GM23338 (cell line): Measurements from ENCODE around the gene TRMT10B. TPM values are rescaled to one million over a fixed set of nuclear protein-coding genes. Genes with fewer than 3 reads are reported as not detected.
"Not testable (repeated sequence)": the region's sequence is repeated elsewhere in the genome, so short reads cannot be mapped to it uniquely, and the experiment has no call there.

Source experiments
- ATAC-seq: fragments of 200-7000 bp; cut with Tn5 transposase; 3 replicates; pipeline ENCODE4 v1.9.1; 2020
- DNase-seq: peaks from one replicate; pipeline ENCODE4 v3.0.0-alpha.2; 2015; ENCODE audit warnings: low spot score
- H2AFZ ChIP-seq: fragments of 200-600 bp; sonication (generic); 2 replicates; pipeline ENCODE4 v1.8.0; 2016; ENCODE audit warnings: antibody characterized with exemption, mild to moderate bottlenecking, moderate library complexity
- H3F3A ChIP-seq: fragments of 200-600 bp; sonication (generic); replicated peaks from 2 replicates; pipeline ENCODE4 v1.8.0; 2017; ENCODE audit warnings: antibody characterized with exemption, mixed run types, low read depth
- H3K27ac ChIP-seq: fragments of 200-600 bp; sonication (generic); 2 replicates; pipeline ENCODE4 v1.6.1; 2016; ENCODE audit warnings: low read depth
- H3K27me3 ChIP-seq: fragments of 200-600 bp; sonication (generic); 2 replicates; pipeline ENCODE4 v1.8.0; 2016; ENCODE audit warnings: mild to moderate bottlenecking, mixed run types, moderate library complexity; ENCODE audit not compliant: insufficient read depth
- H3K36me3 ChIP-seq: fragments of 200-600 bp; sonication (generic); 2 replicates; pipeline ENCODE4 v1.8.0; 2016; ENCODE audit warnings: mild to moderate bottlenecking; ENCODE audit not compliant: insufficient read depth
- H3K4me1 ChIP-seq: fragments of 200-600 bp; sonication (generic); 2 replicates; pipeline ENCODE4 v1.8.0; 2016; ENCODE audit warnings: mild to moderate bottlenecking, moderate library complexity; ENCODE audit not compliant: insufficient read depth
- H3K4me2 ChIP-seq: fragments of 200-600 bp; sonication (generic); 2 replicates; pipeline ENCODE4 v1.7.1; 2017; ENCODE audit warnings: mixed run types
- H3K4me3 ChIP-seq: fragments of 200-600 bp; sonication (generic); 2 replicates; pipeline ENCODE4 v1.6.1; 2016; ENCODE audit warnings: mixed run types
- H3K79me2 ChIP-seq: fragments of 200-600 bp; sonication (generic); replicated peaks from 2 replicates; pipeline ENCODE4 v1.8.0; 2017; ENCODE audit warnings: mild to moderate bottlenecking; ENCODE audit not compliant: insufficient read depth
- H3K9me2 ChIP-seq: fragments of 200-600 bp; sonication (generic); 2 replicates; pipeline ENCODE4 v1.8.0; 2017; ENCODE audit not compliant: insufficient read depth
- H4K20me1 ChIP-seq: fragments of 200-600 bp; sonication (generic); replicated peaks from 2 replicates; pipeline ENCODE4 v1.8.0; 2017; ENCODE audit warnings: mild to moderate bottlenecking; ENCODE audit not compliant: insufficient read depth
- H3K27ac Mint-ChIP-seq: 2 replicates; pipeline ENCODE4 v1.8.0; 2020; ENCODE audit warnings: inconsistent platforms, mild to moderate bottlenecking, moderate library complexity, mixed read lengths
- H3K27me3 Mint-ChIP-seq: 3 replicates; pipeline ENCODE4 v1.8.0; 2022; ENCODE audit warnings: low read depth, mild to moderate bottlenecking, moderate library complexity, mixed read lengths, inconsistent platforms; ENCODE audit not compliant: insufficient read depth, poor library complexity
- H3K36me3 Mint-ChIP-seq: 3 replicates; pipeline ENCODE4 v1.8.0; 2021; ENCODE audit warnings: low read depth, mild to moderate bottlenecking, inconsistent platforms, moderate library complexity, mixed read lengths
- H3K4me1 Mint-ChIP-seq: 3 replicates; pipeline ENCODE4 v1.8.0; 2020; ENCODE audit warnings: mild to moderate bottlenecking, inconsistent platforms, mixed read lengths
- H3K4me3 Mint-ChIP-seq: 3 replicates; pipeline ENCODE4 v1.8.0; 2021; ENCODE audit warnings: moderate library complexity, mild to moderate bottlenecking, inconsistent platforms, mixed read lengths
- H3K9me3 Mint-ChIP-seq: 3 replicates; pipeline ENCODE4 v1.8.0; 2020; ENCODE audit warnings: moderate library complexity, mild to moderate bottlenecking, inconsistent platforms, mixed read lengths
- CREB1 ChIP-seq: fragments of 250-450 bp; sonication (Bioruptor Pico); IDR thresholded peaks from 2 replicates; pipeline ENCODE4 v1.5.0; 2020; ENCODE audit warnings: low read depth, mild to moderate bottlenecking, moderate library complexity
- EZH2 ChIP-seq: fragments of 200-600 bp; sonication (generic); IDR thresholded peaks from one replicate; pipeline ENCODE4 v1.8.0; 2017; ENCODE audit warnings: antibody characterized with exemption, mild to moderate bottlenecking, low read depth; ENCODE audit not compliant: unreplicated experiment
- EZH2phosphoT487 ChIP-seq: fragments of 200-600 bp; sonication (generic); IDR thresholded peaks from one replicate; pipeline ENCODE4 v1.8.1; 2018; ENCODE audit warnings: antibody characterized with exemption; ENCODE audit not compliant: unreplicated experiment
- JUNB ChIP-seq: IDR thresholded peaks from one replicate; pipeline ENCODE4 v1.6.1; 2016; ENCODE audit warnings: antibody characterized with exemption; ENCODE audit not compliant: unreplicated experiment
- STAT1 ChIP-seq: IDR thresholded peaks from one replicate; pipeline ENCODE4 v1.6.1; 2016; ENCODE audit warnings: antibody characterized with exemption; ENCODE audit not compliant: unreplicated experiment
- ZNF114 ChIP-seq: fragments of 250-450 bp; sonication (Bioruptor Pico); IDR thresholded peaks from 2 replicates; pipeline ENCODE4 v1.5.0; 2020; ENCODE audit warnings: mild to moderate bottlenecking, moderate library complexity
- ZNF331 ChIP-seq: fragments of 250-450 bp; sonication (Bioruptor Pico); IDR thresholded peaks from 2 replicates; pipeline ENCODE4 v1.5.0; 2020; ENCODE audit warnings: low read depth, mild to moderate bottlenecking, moderate library complexity
- polyA plus RNA-seq: library from polyadenylated mRNA; unstranded; fragments of >200 nt; fragmentation: Nextera tagmentation; extraction: Ambion mirVana; gene quantifications from 2 replicates; pipeline ENCODE4 v1.2.1, GENCODE V29; 2016
- total RNA-seq: library from RNA; depleted of rRNA; stranded (reverse); fragments of >200 nt; shearing (Covaris generic); gene quantifications from 2 replicates; pipeline ENCODE4 v1.2.3, GENCODE V29; 2014
- TF ChIP-seq, protein P1 (sequence below): IDR thresholded peaks from one replicate; pipeline ENCODE4 v1.6.1; 2018; ENCODE audit warnings: antibody characterized with exemption; ENCODE audit not compliant: unreplicated experiment
- TF ChIP-seq, protein P2 (sequence below): fragments of 250-450 bp; sonication (Bioruptor Pico); IDR thresholded peaks from 2 replicates; pipeline ENCODE4 v1.5.0; 2020; ENCODE audit warnings: mild to moderate bottlenecking, moderate library complexity
- TF ChIP-seq, protein P3 (sequence below): IDR thresholded peaks from 2 replicates; pipeline ENCODE4 v1.6.1; 2016; ENCODE audit warnings: antibody characterized with exemption

TRMT10B gene
- total and polyA plus RNA-seq, 2 experiments from 2014 or later: 3.1 to 10.8 TPM

DNA sequence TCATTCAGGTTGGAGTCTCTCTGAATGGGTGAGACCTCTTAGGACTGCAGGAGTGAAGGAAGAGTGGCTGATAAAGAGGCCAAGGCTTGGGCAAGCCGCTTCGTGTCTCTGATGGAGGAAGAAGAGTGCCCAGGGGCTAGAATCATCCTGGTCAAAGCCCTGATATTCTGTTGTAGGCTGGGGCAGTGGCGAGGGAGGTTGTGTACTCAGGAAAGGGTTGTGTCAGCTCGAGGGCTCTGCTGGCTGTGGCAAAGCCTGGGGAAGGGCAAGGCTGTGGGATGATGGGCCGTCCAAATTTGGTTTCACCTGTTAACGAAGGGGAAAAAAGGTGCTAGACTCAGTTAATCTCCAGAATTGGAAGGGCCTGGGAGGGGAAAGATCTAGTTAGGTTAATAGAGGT lies 2.4 kb upstream of the TRMT10B start:
- Histone ChIP-seq H2AFZ (peak overlapping the region; percentile 88), H3K27me3 (no peaks in the 10 kb centered on the region), H3K27ac (no peak overlapping the region), H3K4me1 (peaks cover 6% of the 10 kb centered on the region; the same call in 1 of the 2 replicates), H3K4me2 (no peak overlapping the region), H3K4me3 (no peak overlapping the region), H3K36me3 (no peaks in the 10 kb centered on the region), H4K20me1 (0 out of 2 replicates have a peak, but pooled peaks cover 3% of the 10 kb centered on the region), H3K9me2 (peaks cover 6% of the 10 kb centered on the region; the same call in 1 of the 2 replicates), H3K79me2 (0 out of 2 replicates have a peak, but pooled peaks cover 3% of the 10 kb centered on the region), H3F3A (no peaks in the 10 kb centered on the region)
- Mint-ChIP-seq H3K27me3 (peaks cover 7% of the 10 kb centered on the region), H3K9me3 (peaks cover 6% of the 10 kb centered on the region; the same call in 2 of the 3 replicates), H3K4me3 (no peak overlapping the region), H3K36me3 (peaks cover 5% of the 10 kb centered on the region; the same call in 1 of the 3 replicates), H3K27ac (no peak overlapping the region; the same call in 1 of the 2 replicates), H3K4me1 (peaks cover 9% of the 10 kb centered on the region; the same call in 2 of the 3 replicates)
- TF ChIP-seq JUNB: no peak
- no peak for TF ChIP-seq ZNF331
- no peak for TF ChIP-seq STAT1
- TF ChIP-seq, protein P1, sequence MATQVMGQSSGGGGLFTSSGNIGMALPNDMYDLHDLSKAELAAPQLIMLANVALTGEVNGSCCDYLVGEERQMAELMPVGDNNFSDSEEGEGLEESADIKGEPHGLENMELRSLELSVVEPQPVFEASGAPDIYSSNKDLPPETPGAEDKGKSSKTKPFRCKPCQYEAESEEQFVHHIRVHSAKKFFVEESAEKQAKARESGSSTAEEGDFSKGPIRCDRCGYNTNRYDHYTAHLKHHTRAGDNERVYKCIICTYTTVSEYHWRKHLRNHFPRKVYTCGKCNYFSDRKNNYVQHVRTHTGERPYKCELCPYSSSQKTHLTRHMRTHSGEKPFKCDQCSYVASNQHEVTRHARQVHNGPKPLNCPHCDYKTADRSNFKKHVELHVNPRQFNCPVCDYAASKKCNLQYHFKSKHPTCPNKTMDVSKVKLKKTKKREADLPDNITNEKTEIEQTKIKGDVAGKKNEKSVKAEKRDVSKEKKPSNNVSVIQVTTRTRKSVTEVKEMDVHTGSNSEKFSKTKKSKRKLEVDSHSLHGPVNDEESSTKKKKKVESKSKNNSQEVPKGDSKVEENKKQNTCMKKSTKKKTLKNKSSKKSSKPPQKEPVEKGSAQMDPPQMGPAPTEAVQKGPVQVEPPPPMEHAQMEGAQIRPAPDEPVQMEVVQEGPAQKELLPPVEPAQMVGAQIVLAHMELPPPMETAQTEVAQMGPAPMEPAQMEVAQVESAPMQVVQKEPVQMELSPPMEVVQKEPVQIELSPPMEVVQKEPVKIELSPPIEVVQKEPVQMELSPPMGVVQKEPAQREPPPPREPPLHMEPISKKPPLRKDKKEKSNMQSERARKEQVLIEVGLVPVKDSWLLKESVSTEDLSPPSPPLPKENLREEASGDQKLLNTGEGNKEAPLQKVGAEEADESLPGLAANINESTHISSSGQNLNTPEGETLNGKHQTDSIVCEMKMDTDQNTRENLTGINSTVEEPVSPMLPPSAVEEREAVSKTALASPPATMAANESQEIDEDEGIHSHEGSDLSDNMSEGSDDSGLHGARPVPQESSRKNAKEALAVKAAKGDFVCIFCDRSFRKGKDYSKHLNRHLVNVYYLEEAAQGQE: no peak
- TF ChIP-seq, protein P2, sequence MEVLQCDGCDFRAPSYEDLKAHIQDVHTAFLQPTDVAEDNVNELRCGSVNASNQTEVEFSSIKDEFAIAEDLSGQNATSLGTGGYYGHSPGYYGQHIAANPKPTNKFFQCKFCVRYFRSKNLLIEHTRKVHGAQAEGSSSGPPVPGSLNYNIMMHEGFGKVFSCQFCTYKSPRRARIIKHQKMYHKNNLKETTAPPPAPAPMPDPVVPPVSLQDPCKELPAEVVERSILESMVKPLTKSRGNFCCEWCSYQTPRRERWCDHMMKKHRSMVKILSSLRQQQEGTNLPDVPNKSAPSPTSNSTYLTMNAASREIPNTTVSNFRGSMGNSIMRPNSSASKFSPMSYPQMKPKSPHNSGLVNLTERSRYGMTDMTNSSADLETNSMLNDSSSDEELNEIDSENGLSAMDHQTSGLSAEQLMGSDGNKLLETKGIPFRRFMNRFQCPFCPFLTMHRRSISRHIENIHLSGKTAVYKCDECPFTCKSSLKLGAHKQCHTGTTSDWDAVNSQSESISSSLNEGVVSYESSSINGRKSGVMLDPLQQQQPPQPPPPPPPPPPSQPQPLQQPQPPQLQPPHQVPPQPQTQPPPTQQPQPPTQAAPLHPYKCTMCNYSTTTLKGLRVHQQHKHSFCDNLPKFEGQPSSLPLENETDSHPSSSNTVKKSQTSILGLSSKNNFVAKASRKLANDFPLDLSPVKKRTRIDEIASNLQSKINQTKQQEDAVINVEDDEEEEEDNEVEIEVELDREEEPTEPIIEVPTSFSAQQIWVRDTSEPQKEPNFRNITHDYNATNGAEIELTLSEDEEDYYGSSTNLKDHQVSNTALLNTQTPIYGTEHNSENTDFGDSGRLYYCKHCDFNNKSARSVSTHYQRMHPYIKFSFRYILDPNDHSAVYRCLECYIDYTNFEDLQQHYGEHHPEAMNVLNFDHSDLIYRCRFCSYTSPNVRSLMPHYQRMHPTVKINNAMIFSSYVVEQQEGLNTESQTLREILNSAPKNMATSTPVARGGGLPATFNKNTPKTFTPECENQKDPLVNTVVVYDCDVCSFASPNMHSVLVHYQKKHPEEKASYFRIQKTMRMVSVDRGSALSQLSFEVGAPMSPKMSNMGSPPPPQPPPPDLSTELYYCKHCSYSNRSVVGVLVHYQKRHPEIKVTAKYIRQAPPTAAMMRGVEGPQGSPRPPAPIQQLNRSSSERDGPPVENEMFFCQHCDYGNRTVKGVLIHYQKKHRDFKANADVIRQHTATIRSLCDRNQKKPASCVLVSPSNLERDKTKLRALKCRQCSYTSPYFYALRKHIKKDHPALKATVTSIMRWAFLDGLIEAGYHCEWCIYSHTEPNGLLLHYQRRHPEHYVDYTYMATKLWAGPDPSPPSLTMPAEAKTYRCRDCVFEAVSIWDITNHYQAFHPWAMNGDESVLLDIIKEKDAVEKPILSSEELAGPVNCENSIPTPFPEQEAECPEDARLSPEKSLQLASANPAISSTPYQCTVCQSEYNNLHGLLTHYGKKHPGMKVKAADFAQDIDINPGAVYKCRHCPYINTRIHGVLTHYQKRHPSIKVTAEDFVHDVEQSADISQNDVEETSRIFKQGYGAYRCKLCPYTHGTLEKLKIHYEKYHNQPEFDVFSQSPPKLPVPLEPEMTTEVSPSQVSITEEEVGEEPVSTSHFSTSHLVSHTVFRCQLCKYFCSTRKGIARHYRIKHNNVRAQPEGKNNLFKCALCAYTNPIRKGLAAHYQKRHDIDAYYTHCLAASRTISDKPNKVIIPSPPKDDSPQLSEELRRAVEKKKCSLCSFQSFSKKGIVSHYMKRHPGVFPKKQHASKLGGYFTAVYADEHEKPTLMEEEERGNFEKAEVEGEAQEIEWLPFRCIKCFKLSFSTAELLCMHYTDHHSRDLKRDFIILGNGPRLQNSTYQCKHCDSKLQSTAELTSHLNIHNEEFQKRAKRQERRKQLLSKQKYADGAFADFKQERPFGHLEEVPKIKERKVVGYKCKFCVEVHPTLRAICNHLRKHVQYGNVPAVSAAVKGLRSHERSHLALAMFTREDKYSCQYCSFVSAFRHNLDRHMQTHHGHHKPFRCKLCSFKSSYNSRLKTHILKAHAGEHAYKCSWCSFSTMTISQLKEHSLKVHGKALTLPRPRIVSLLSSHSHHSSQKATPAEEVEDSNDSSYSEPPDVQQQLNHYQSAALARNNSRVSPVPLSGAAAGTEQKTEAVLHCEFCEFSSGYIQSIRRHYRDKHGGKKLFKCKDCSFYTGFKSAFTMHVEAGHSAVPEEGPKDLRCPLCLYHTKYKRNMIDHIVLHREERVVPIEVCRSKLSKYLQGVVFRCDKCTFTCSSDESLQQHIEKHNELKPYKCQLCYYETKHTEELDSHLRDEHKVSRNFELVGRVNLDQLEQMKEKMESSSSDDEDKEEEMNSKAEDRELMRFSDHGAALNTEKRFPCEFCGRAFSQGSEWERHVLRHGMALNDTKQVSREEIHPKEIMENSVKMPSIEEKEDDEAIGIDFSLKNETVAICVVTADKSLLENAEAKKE (CRISPR knock-in tag): no peak
- TF ChIP-seq, protein P3, sequence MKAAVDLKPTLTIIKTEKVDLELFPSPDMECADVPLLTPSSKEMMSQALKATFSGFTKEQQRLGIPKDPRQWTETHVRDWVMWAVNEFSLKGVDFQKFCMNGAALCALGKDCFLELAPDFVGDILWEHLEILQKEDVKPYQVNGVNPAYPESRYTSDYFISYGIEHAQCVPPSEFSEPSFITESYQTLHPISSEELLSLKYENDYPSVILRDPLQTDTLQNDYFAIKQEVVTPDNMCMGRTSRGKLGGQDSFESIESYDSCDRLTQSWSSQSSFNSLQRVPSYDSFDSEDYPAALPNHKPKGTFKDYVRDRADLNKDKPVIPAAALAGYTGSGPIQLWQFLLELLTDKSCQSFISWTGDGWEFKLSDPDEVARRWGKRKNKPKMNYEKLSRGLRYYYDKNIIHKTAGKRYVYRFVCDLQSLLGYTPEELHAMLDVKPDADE: no peak
- TF ChIP-seq CREB1 (CRISPR knock-in tag): no peak
- TF ChIP-seq EZH2phosphoT487: no peak
- no peak for TF ChIP-seq EZH2
- no peak for TF ChIP-seq ZNF114 (CRISPR knock-in tag)
- no peak for ATAC-seq
- no peak for DNase-seq

DNA sequence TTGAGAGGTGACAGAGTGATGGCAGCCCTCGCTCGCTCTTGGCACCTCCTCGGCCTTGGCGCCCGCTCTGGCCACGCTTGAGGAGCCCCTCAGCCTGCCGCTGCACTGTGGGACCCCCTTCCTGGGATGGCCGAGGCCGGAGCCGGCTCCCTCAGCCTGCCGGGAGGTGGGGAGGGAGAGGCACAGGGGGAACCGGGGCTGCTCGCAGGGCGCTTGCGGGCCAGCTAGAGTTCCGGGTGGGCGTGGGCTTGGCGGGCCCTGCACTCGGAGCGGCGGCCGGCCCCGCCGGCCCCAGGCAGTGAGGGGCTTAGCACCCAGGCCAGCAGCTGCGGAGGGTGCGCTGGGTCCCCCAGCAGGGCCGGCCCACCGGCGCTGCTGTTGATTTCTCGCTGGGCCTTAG lies 1.9 kb upstream of the TRMT10B start:
- H2AFZ ChIP-seq: peak overlapping the region; percentile 88
- H3K9me3 Mint-ChIP-seq, H3K4me3 Mint-ChIP-seq, H3K36me3 ChIP-seq, H4K20me1 ChIP-seq, H3K9me2 ChIP-seq, H3K27me3 ChIP-seq, H3K27ac Mint-ChIP-seq, H3K4me1 ChIP-seq, H3K4me3 ChIP-seq, H3K36me3 Mint-ChIP-seq, H3K4me2 ChIP-seq, H3K27ac ChIP-seq, ATAC-seq, H3K79me2 ChIP-seq, H3K27me3 Mint-ChIP-seq, H3F3A ChIP-seq, DNase-seq, H3K4me1 Mint-ChIP-seq: not testable (repeated sequence)
